K562 (cell line): Measurements from ENCODE around the gene UBL7. TPM values are rescaled to one million over a fixed set of nuclear protein-coding genes. Genes with fewer than 3 reads are reported as not detected.

ENCODE experiments used
- ATAC-seq: fragments of 200-7000 bp; cut with Tn5 transposase; 3 replicates; pipeline ENCODE4 v1.9.1; 2020; ENCODE audit warnings: moderate library complexity
- BruUV-seq: library from RNA; stranded (reverse); fragments of 400-500 nt; replicated peaks from 2 replicates; lab custom pipeline; 2021; lab: Mats Ljungman, UMichigan
- CTCF ChIA-PET: fragments of 300-600 bp; formaldehyde crosslinking; extraction: SDS; loops from one replicate; lab custom pipeline; 2021; ENCODE audit warnings: low intra/inter-chr PET ratio; lab: Yijun Ruan, JAX
- POLR2A ChIA-PET: fragments of 300-600, 350-650 bp; sonication (Branson Sonifier 250); formaldehyde crosslinking; extraction: SDS; loops from one replicate; lab custom pipeline; 2021; ENCODE audit warnings: antibody characterized with exemption, inconsistent platforms; lab: Yijun Ruan, JAX
- DNase-seq, 4 experiments: peaks; one replicate each; pipeline versions ENCODE4 v3.0.0 to v3.0.0-alpha.2; 2011 to 2018; ENCODE audit warnings: low spot score in 3 of 4, mixed read lengths in 3 of 4; ENCODE audit errors: extremely low read depth in 1 of 4
- FAIRE-seq: peaks from 2 replicates; lab custom pipeline; 2011; peaks lifted over from hg19 to GRCh38; lab: Jason Lieb, UNC
- H2AFZ ChIP-seq: 2 replicates; pipeline ENCODE4 v1.6.0; 2011; ENCODE audit warnings: low read depth, low read length, control low read depth, inconsistent platforms
- H3K27ac ChIP-seq: fragments of 200-600 bp; 3 replicates; pipeline ENCODE4 v1.8.0; 2011; ENCODE audit warnings: low read depth, mild to moderate bottlenecking, control low read depth, inconsistent platforms, low read length, moderate library complexity, mixed read lengths; ENCODE audit errors: extremely low read depth
- H3K27me3 ChIP-seq, 2 experiments: fragments of 300-600 bp in 1 of 2; 2 replicates in 1 of 2; 3 replicates in 1 of 2; pipeline versions ENCODE4 v1.6.0 to v1.8.0; 2011; ENCODE audit warnings: inconsistent platforms in 2 of 2, low read length in 2 of 2, mild to moderate bottlenecking in 1 of 2, mixed read lengths in 1 of 2, moderate library complexity in 1 of 2; ENCODE audit not compliant: control insufficient read depth in 2 of 2, insufficient read depth in 2 of 2
- H3K36me3 ChIP-seq: fragments of 300-600 bp; 3 replicates; pipeline ENCODE4 v1.8.0; 2011; ENCODE audit warnings: mild to moderate bottlenecking, low read length, inconsistent platforms; ENCODE audit not compliant: control insufficient read depth, insufficient read depth
- H3K4me1 ChIP-seq, 2 experiments: fragments of 200-600 bp in 1 of 2; replicated peaks in 1 of 2; 2 replicates in 1 of 2; 3 replicates in 1 of 2; pipeline versions ENCODE4 v1.5.1 to v1.8.0; 2011; ENCODE audit warnings: inconsistent platforms in 2 of 2, low read length in 2 of 2, mild to moderate bottlenecking in 1 of 2, mixed read lengths in 1 of 2, moderate library complexity in 1 of 2; ENCODE audit not compliant: control insufficient read depth in 2 of 2, insufficient read depth in 2 of 2
- H3K4me2 ChIP-seq: 2 replicates; pipeline ENCODE4 v1.6.1; 2011; ENCODE audit warnings: low read length, control low read depth, inconsistent platforms, mixed read lengths; ENCODE audit not compliant: insufficient read depth
- H3K4me3 ChIP-seq: fragments of 200-600 bp; sonication (generic), shearing (Covaris generic); 2 replicates; pipeline ENCODE4 v1.5.1; 2016; ENCODE audit warnings: control low read depth, inconsistent platforms
- H3K79me2 ChIP-seq: fragments of 200-600 bp; 3 replicates; pipeline ENCODE4 v1.8.0; 2011; ENCODE audit warnings: low read length, inconsistent platforms; ENCODE audit not compliant: control insufficient read depth, insufficient read depth
- H3K9ac ChIP-seq, 2 experiments: 2 replicates each; pipeline versions ENCODE4 v1.6.0 to v1.6.1; 2011; ENCODE audit warnings: low read depth in 2 of 2, low read length in 2 of 2, control low read depth in 1 of 2, inconsistent platforms in 1 of 2, mild to moderate bottlenecking in 1 of 2, mixed read lengths in 1 of 2; ENCODE audit not compliant: insufficient read depth in 1 of 2
- H3K9me1 ChIP-seq: one replicate; pipeline ENCODE4 v1.6.0; 2011; ENCODE audit warnings: inconsistent platforms, mild to moderate bottlenecking, low read length, moderate library complexity; ENCODE audit not compliant: control insufficient read depth, insufficient read depth
- H3K9me3 ChIP-seq: replicated peaks from 2 replicates; pipeline ENCODE4 v1.5.1; 2011; ENCODE audit warnings: low read depth, low read length, inconsistent platforms; ENCODE audit not compliant: control insufficient read depth, insufficient read depth
- H4K20me1 ChIP-seq: replicated peaks from 2 replicates; pipeline ENCODE4 v1.6.1; 2011; ENCODE audit warnings: low read length, inconsistent platforms, mixed read lengths; ENCODE audit not compliant: control insufficient read depth, insufficient read depth
- CBFA2T3 ChIP-seq: fragments of 450-650 bp; IDR thresholded peaks from 2 replicates; pipeline ENCODE4 v1.6.1; 2017
- CREB5 ChIP-seq: fragments of 250-450 bp; sonication (Bioruptor Pico); IDR thresholded peaks from 2 replicates; pipeline ENCODE4 v1.5.0; 2020; ENCODE audit warnings: mild to moderate bottlenecking
- CREM ChIP-seq: IDR thresholded peaks from 2 replicates; pipeline ENCODE4 v1.6.1; 2014; ENCODE audit warnings: antibody characterized with exemption, low read depth
- DMBX1 ChIP-seq: fragments of 250-450 bp; sonication (Bioruptor Pico); IDR thresholded peaks from 2 replicates; pipeline ENCODE4 v1.8.0; 2022; ENCODE audit warnings: inconsistent platforms, mild to moderate bottlenecking, moderate library complexity, borderline replicate concordance
- FOXP1 ChIP-seq: sonication (generic); formaldehyde crosslinking; IDR thresholded peaks from 2 replicates; pipeline ENCODE4 v1.8.0; 2022; ENCODE audit warnings: mild to moderate bottlenecking, missing genetic modification reagents
- HDAC1 ChIP-seq, 2 experiments: fragments of 450-650 bp; IDR thresholded peaks; 2 replicates each; pipeline ENCODE4 v1.6.1; 2016 to 2017; ENCODE audit warnings: inconsistent platforms in 1 of 2, mild to moderate bottlenecking in 1 of 2, moderate library complexity in 1 of 2
- KDM1A ChIP-seq, 2 experiments: fragments of 450-650 bp; IDR thresholded peaks; 2 replicates each; pipeline ENCODE4 v1.6.1; 2016; ENCODE audit warnings: mild to moderate bottlenecking in 2 of 2
- L3MBTL2 ChIP-seq: fragments of 450-650 bp; IDR thresholded peaks from 2 replicates; pipeline ENCODE4 v1.6.1; 2016; ENCODE audit warnings: mild to moderate bottlenecking, moderate library complexity
- MAX ChIP-seq: sonication (generic); formaldehyde crosslinking; IDR thresholded peaks from 2 replicates; pipeline ENCODE4 v1.9.0; 2022; ENCODE audit warnings: mild to moderate bottlenecking, missing genetic modification reagents
- MTA1 ChIP-seq: fragments of 450-650 bp; IDR thresholded peaks from 2 replicates; pipeline ENCODE4 v1.6.1; 2017; ENCODE audit warnings: borderline replicate concordance
- NONO ChIP-seq, 2 experiments: fragments of 200-400 bp in 1 of 2; fragments of 450-650 bp in 1 of 2; formaldehyde crosslinking in 1 of 2; IDR thresholded peaks; 2 replicates each; pipeline ENCODE4 v1.6.1; 2017; ENCODE audit warnings: low read depth in 2 of 2, mild to moderate bottlenecking in 2 of 2, moderate library complexity in 2 of 2, low read length in 1 of 2
- POLR3A ChIP-seq: IDR thresholded peaks from 2 replicates; pipeline ENCODE4 v1.6.1; 2011; ENCODE audit warnings: borderline replicate concordance, mild to moderate bottlenecking, moderate library complexity; ENCODE audit not compliant: insufficient read length, insufficient read depth; ENCODE audit errors: extremely low read depth
- ZNF143 ChIP-seq: sonication (generic); formaldehyde crosslinking; IDR thresholded peaks from 2 replicates; pipeline ENCODE4 v1.9.0; 2022; ENCODE audit warnings: mild to moderate bottlenecking, missing genetic modification reagents
- WGBS: fragments of 100-300 bp; shearing (Covaris generic); methylation state at CpG from one replicate; pipeline ENCODE4 v1.1.6; 2016; ENCODE audit warnings: low coverage, mixed read lengths; ENCODE audit not compliant: insufficient coverage; ENCODE audit errors: missing lambda C conversion rate; 5-methylcytosine and 5-hydroxymethylcytosine counted together
- in situ Hi-C: fragments of 300-500 bp; cut with MboI; formaldehyde crosslinking; loops from 4 replicates; pipeline ENCODE4 v1.15.0; 2018; ENCODE audit warnings: inconsistent platforms, mixed read lengths
- intact Hi-C: fragments of 100-400 bp; cut with micrococcal nuclease; formaldehyde crosslinking; loops from 2 replicates; pipeline ENCODE4 v1.14.2; 2022
- polyA plus RNA-seq, 8 experiments: library from polyadenylated mRNA; depleted of rRNA in 4 of 8; stranded (reverse) in 5 of 8; unstranded in 3 of 8; fragments of >200 nt; fragmentation: Nextera tagmentation in 2 of 8; fragmentation: Illumina TruSeq in 1 of 8; extraction: Ambion mirVana in 2 of 8; extraction: Trizol in 1 of 8; gene quantifications; 2 replicates each; pipeline versions ENCODE4 v1.2.1 to v1.2.3, GENCODE V29; 2011 to 2014; ENCODE audit warnings: inconsistent platforms in 1 of 8, missing spikeins in 1 of 8
- total RNA-seq, 7 experiments: library from RNA; depleted of rRNA in 6 of 7; stranded (reverse); fragments of >200 nt in 6 of 7; fragmentation: Illumina TruSeq in 2 of 7; extraction: Trizol in 2 of 7; gene quantifications; 2 replicates each; pipeline versions ENCODE4 v1.2.1 to v1.2.3, GENCODE V29; 2011 to 2021; ENCODE audit warnings: low replicate concordance in 1 of 7

UBL7 gene
- total and polyA plus RNA-seq, 9 of the 15 experiments (the other 6 are each of a cell fraction or from before 2014, with no cell fraction given): 19.2 to 63.4 (median 44.9) TPM

- TF ChIP-seq CREB5 (CRISPR knock-in tag): no peak
- peak; percentile 39 to 61; a peak in 3 of 4 replicates for TF ChIP-seq KDM1A (IDR thresholded peaks at IDR 0.05)
- TF ChIP-seq NONO (IDR thresholded peaks at IDR 0.05; ENCODE audit: low read depth in 2 of 2, low read length in 1 of 2): no peak
- no peak for TF ChIP-seq MTA1
Measured at GRCh38 chr15:74424901-74425528, 35.9 kb downstream of the UBL7 start (continued).

GRCh38 chr15:74423431-74424257 lies 37.3 kb downstream of the UBL7 start:
- Histone ChIP-seq H3K4me2 (peak overlapping the region; percentile 33; the same call in 1 of the 2 replicates), H3K27ac (no peak overlapping the region; the same call in 2 of the 3 replicates), H3K79me2 (peaks cover 98% of the 10 kb centered on the region), H3K9ac (peak overlapping the region in 1 of 2 experiments; percentile 30; a peak in 1 of 4 replicates), H2AFZ (no peak overlapping the region), H3K9me3 (no peaks in the 10 kb centered on the region), H3K9me1 (peaks cover 8% of the 10 kb centered on the region), H3K27me3 (no peaks in the 10 kb centered on the region), H4K20me1 (peaks cover 35% of the 10 kb centered on the region), H3K4me1 (peaks cover 60 to 86% of the 10 kb centered on the region in 2 experiments), H3K36me3 (peaks cover 45% of the 10 kb centered on the region), H3K4me3 (no peak overlapping the region)
- BruUV-seq: no TSS peak
- 39% methylated on average over 10 of the region's 10 CpGs for WGBS
- CTCF ChIA-PET: no interaction called here
- POLR2A ChIA-PET: interaction anchor here (0.6 to 1.0 kb wide), 4 partner anchors 12 to 223 kb away, joined by 3 to 4 read pairs (median 3); no protein-coding TSS in a partner anchor
- FAIRE-seq: peak; percentile 94
- in situ Hi-C loops (no loop called here), intact Hi-C loops (no loop called here)
- ATAC-seq: peak; percentile 53
- peak in 2 of 4 experiments; percentile 74 to 80 for DNase-seq
- TF ChIP-seq POLR3A: no peak
- TF ChIP-seq ZNF143: peak; percentile 26; the same call in 1 of the 2 replicates
- 0 out of 2 replicates have a peak, but pooled peaks have one; percentile 27 for TF ChIP-seq FOXP1 (CRISPR knock-in tag)
- TF ChIP-seq L3MBTL2: peak; percentile 52
- TF ChIP-seq MAX: peak; percentile 20; the same call in 1 of the 2 replicates
- peak; percentile 85 for TF ChIP-seq CBFA2T3
- TF ChIP-seq CREM: peak; percentile 74
- TF ChIP-seq DMBX1: 0 out of 2 replicates have a peak, but pooled peaks have one; percentile 27
- peak in 1 of 2 experiments; percentile 51; a peak in 1 of 4 replicates for TF ChIP-seq HDAC1 (IDR thresholded peaks at IDR 0.05)
